ENCODE results near the gene MID1.

Gene MID1

GRCh38 chrX:10395643-10396042, 224.7 kb downstream of the MID1 start:
- no peak overlapping the region for H3K27ac ChIP-seq (ENCODE audit: low read length)
- H3K36me3 ChIP-seq (ENCODE audit: control insufficient read depth in 1 of 2, insufficient read depth in 2 of 2, low read length in 2 of 2), result no peaks in the 10 kb centered on the region
- H3K27me3 ChIP-seq (ENCODE audit: low read depth, low read length), result no peaks in the 10 kb centered on the region
- no peaks in the 10 kb centered on the region for H3K4me1 ChIP-seq (ENCODE audit: control insufficient read depth in 1 of 2, insufficient read depth in 2 of 2, low read length in 2 of 2)
- H3K9me3 ChIP-seq (ENCODE audit: control insufficient read depth in 1 of 2, low read length in 2 of 2), result no peaks in the 10 kb centered on the region
- H3K4me3 ChIP-seq (ENCODE audit: low read depth in 1 of 2, low read length in 2 of 2), result no peak overlapping the region

Data from muscle layer of duodenum (tissue), 2 donors.